Esophagus (tissue), 2 donors: Measurements from ENCODE around the gene CHRNA4. TPM values are rescaled to one million over a fixed set of nuclear protein-coding genes. Genes with fewer than 3 reads are reported as not detected.

ENCODE experiments used
- H3K27ac ChIP-seq, 2 donors: one replicate each; pipeline ENCODE4 v1.5.1; 2013; ENCODE audit warnings: low read depth in 2 of 2, mild to moderate bottlenecking in 2 of 2, inconsistent platforms in 1 of 2, low read length in 1 of 2, moderate library complexity in 1 of 2
- H3K27me3 ChIP-seq, 2 donors: one replicate each; pipeline ENCODE4 v1.6.1; 2013; ENCODE audit warnings: low read length in 2 of 2, control low read depth in 1 of 2, mild to moderate bottlenecking in 1 of 2; ENCODE audit not compliant: insufficient read depth in 2 of 2, control insufficient read depth in 1 of 2
- H3K36me3 ChIP-seq, 2 donors: one replicate each; pipeline ENCODE4 v1.6.1; 2013; ENCODE audit warnings: low read length in 1 of 2; ENCODE audit not compliant: control insufficient read depth in 2 of 2, insufficient read depth in 2 of 2
- H3K4me1 ChIP-seq, 2 donors: one replicate each; pipeline ENCODE4 v1.6.1; 2013; ENCODE audit warnings: low read length in 1 of 2; ENCODE audit not compliant: control insufficient read depth in 2 of 2, insufficient read depth in 2 of 2
- H3K4me3 ChIP-seq, 2 donors: one replicate each; pipeline ENCODE4 v1.5.1; 2013; ENCODE audit warnings: low read length in 2 of 2, mild to moderate bottlenecking in 2 of 2, low read depth in 1 of 2, moderate library complexity in 1 of 2
- H3K9me3 ChIP-seq, 2 donors: one replicate each; pipeline ENCODE4 v1.6.1; 2013; ENCODE audit warnings: mild to moderate bottlenecking in 2 of 2, low read depth in 1 of 2, low read length in 1 of 2, moderate library complexity in 1 of 2; ENCODE audit not compliant: control insufficient read depth in 2 of 2, insufficient read depth in 1 of 2
- WGBS, 2 donors: extraction: QIAGEN DNeasy Blood & Tissue Kit; methylation state at CpG; one replicate each; pipeline ENCODE4 v1.1.7; 2013; 5-methylcytosine and 5-hydroxymethylcytosine counted together
- polyA plus RNA-seq, 2 donors: library from polyadenylated mRNA; stranded (reverse); fragments of 200-250 nt; gene quantifications; one replicate each; pipeline ENCODE4 v1.2.3, GENCODE V29; 2013
- donor health status: healthy with polysubstance abuse.
- donor health status: Bipolar disorder and iron deficiency.

Gene CHRNA4
- polyA plus RNA-seq, 2 donors = 0.02 TPM; not detected in 1

- Histone ChIP-seq H3K9me3 (peaks cover 0 to 2% of the 10 kb centered on the region in 2 donors), H3K36me3 (no peaks in the 10 kb centered on the region), H3K4me3 (no peak overlapping the region), H3K27ac (no peak overlapping the region), H3K4me1 (peaks cover 0 to 3% of the 10 kb centered on the region in 2 donors), H3K27me3 (peaks cover 0 to 9% of the 10 kb centered on the region in 2 donors)
- WGBS, 2 donors = 66 to 69% methylated on average over 18 to 20 of the region's 20 CpGs
These were observed 3.8 kb upstream of the CHRNA4 start for GRCh38 chr20:63364801-63365585.

- peaks cover 0 to 9% of the 10 kb centered on the region in 2 donors for H3K27me3 ChIP-seq
- no peak overlapping the region for H3K4me3 ChIP-seq
- H3K27ac ChIP-seq = no peak overlapping the region
- 71 to 78% methylated on average over 19 of the region's 19 CpGs for WGBS, 2 donors
- no peaks in the 10 kb centered on the region for H3K36me3 ChIP-seq
- peaks cover 0 to 2% of the 10 kb centered on the region in 2 donors for H3K9me3 ChIP-seq
- peaks cover 0 to 3% of the 10 kb centered on the region in 2 donors for H3K4me1 ChIP-seq
These were observed 2.9 kb upstream of the CHRNA4 start for GRCh38 chr20:63363981-63364561.

GRCh38 chr20:63363013-63363957 lies 2.1 kb upstream of the CHRNA4 start:
- H3K4me3 ChIP-seq = no peak overlapping the region
- no peaks in the 10 kb centered on the region for H3K36me3 ChIP-seq
- 60 to 61% methylated on average over 23 of the region's 23 CpGs for WGBS, 2 donors
- peaks cover 0 to 2% of the 10 kb centered on the region in 2 donors for H3K9me3 ChIP-seq
- H3K4me1 ChIP-seq = peaks cover 0 to 3% of the 10 kb centered on the region in 2 donors
- H3K27me3 ChIP-seq = peaks cover 0 to 12% of the 10 kb centered on the region in 2 donors
- no peak overlapping the region for H3K27ac ChIP-seq

GRCh38 chr20:63362436-63363009 lies 1.4 kb upstream of the CHRNA4 start:
- H3K4me3 ChIP-seq = no peak overlapping the region
- WGBS, 2 donors = 63% methylated on average over 16 of the region's 16 CpGs
- peaks cover 0 to 2% of the 10 kb centered on the region in 2 donors for H3K9me3 ChIP-seq
- H3K27ac ChIP-seq = no peak overlapping the region
- H3K4me1 ChIP-seq = peaks cover 0 to 3% of the 10 kb centered on the region in 2 donors
- H3K36me3 ChIP-seq = no peaks in the 10 kb centered on the region
- H3K27me3 ChIP-seq = peaks cover 0 to 12% of the 10 kb centered on the region in 2 donors

- WGBS, 2 donors = 11% methylated on average over 46 to 50 of the region's 50 CpGs
- Histone ChIP-seq H3K36me3 (no peaks in the 10 kb centered on the region), H3K27ac (no peak overlapping the region), H3K27me3 (peaks cover 0 to 12% of the 10 kb centered on the region in 2 donors), H3K4me3 (no peak overlapping the region), H3K9me3 (peaks cover 0 to 2% of the 10 kb centered on the region in 2 donors), H3K4me1 (peaks cover 0 to 3% of the 10 kb centered on the region in 2 donors)
These were observed 628 bp upstream of the CHRNA4 start for GRCh38 chr20:63361519-63362435.

- Histone ChIP-seq H3K9me3 (peaks cover 0 to 2% of the 10 kb centered on the region in 2 donors), H3K27me3 (peaks cover 0 to 12% of the 10 kb centered on the region in 2 donors), H3K36me3 (no peaks in the 10 kb centered on the region), H3K27ac (no peak overlapping the region), H3K4me1 (peaks cover 0 to 3% of the 10 kb centered on the region in 2 donors), H3K4me3 (no peak overlapping the region)
- WGBS, 2 donors = 23% methylated on average over 36 to 38 of the region's 38 CpGs
These were observed 956 bp downstream of the CHRNA4 start for GRCh38 chr20:63359937-63360849.

- H3K4me1 ChIP-seq = peaks cover 0 to 3% of the 10 kb centered on the region in 2 donors
- peaks cover 0 to 12% of the 10 kb centered on the region in 2 donors for H3K27me3 ChIP-seq
- 70 to 73% methylated on average over 39 to 42 of the region's 42 CpGs for WGBS, 2 donors
- no peak overlapping the region for H3K27ac ChIP-seq
- H3K4me3 ChIP-seq = no peak overlapping the region
- peaks cover 0 to 2% of the 10 kb centered on the region in 2 donors for H3K9me3 ChIP-seq
- H3K36me3 ChIP-seq = no peaks in the 10 kb centered on the region
These were observed 1.8 kb downstream of the CHRNA4 start for GRCh38 chr20:63359164-63359934.
